Measurements from ENCODE around the gene ATP5F1D. TPM values are rescaled to one million over a fixed set of nuclear protein-coding genes. Genes with fewer than 3 reads are reported as not detected.
A peak's percentile ranks its signal among the peaks of the same experiment; 100 is the strongest.

Gene ATP5F1D
- polyA plus RNA-seq, 1 donor from 2014 or later, result 339 TPM

- peaks cover 0 to 2% (median 0%) of the 10 kb centered on the region in 3 donors for H3K9me3 Mint-ChIP-seq
- no peak overlapping the region for H3K4me3 Mint-ChIP-seq
- H3K27ac Mint-ChIP-seq, result no peak overlapping the region
- peaks cover 0 to 9% (median 7%) of the 10 kb centered on the region in 3 donors for H3K4me1 Mint-ChIP-seq
- peaks cover 6% of the 10 kb centered on the region for H3K27me3 Mint-ChIP-seq
- no peaks in the 10 kb centered on the region for H3K36me3 Mint-ChIP-seq
These were observed 5.7 kb upstream of the ATP5F1D start for GRCh38 chr19:1235625-1236538.

- H3K36me3 Mint-ChIP-seq, result peaks cover 2% of the 10 kb centered on the region
- H3K27me3 Mint-ChIP-seq, result peaks cover 8% of the 10 kb centered on the region
- no peak overlapping the region for H3K4me3 Mint-ChIP-seq
- no peak overlapping the region for H3K27ac Mint-ChIP-seq
- peaks cover 4 to 12% (median 10%) of the 10 kb centered on the region in 3 donors for H3K4me1 Mint-ChIP-seq
- peaks cover 0 to 2% (median 0%) of the 10 kb centered on the region in 3 donors for H3K9me3 Mint-ChIP-seq
These were observed 5.0 kb upstream of the ATP5F1D start for GRCh38 chr19:1236576-1236975.

GRCh38 chr19:1237027-1237659, 4.4 kb upstream of the ATP5F1D start:
- peaks cover 8% of the 10 kb centered on the region for H3K27me3 Mint-ChIP-seq
- H3K36me3 Mint-ChIP-seq, result peaks cover 2% of the 10 kb centered on the region
- H3K9me3 Mint-ChIP-seq, result peaks cover 0 to 2% (median 0%) of the 10 kb centered on the region in 3 donors
- no peak overlapping the region for H3K27ac Mint-ChIP-seq
- H3K4me3 Mint-ChIP-seq, result no peak overlapping the region
- peaks cover 5 to 13% (median 11%) of the 10 kb centered on the region in 3 donors for H3K4me1 Mint-ChIP-seq

- Mint-ChIP-seq H3K27ac (peak within 1 kb of the TSS; percentile 63 to 95 (median 71)), H3K27me3 (peaks cover 8% of the 10 kb centered on the region), H3K9me3 (peaks cover 0 to 2% (median 0%) of the 10 kb centered on the region in 3 donors), H3K4me3 (peak within 1 kb of the TSS; percentile 84 to 94 (median 88)), H3K4me1 (peaks cover 5 to 13% (median 12%) of the 10 kb centered on the region in 3 donors), H3K36me3 (peaks cover 2% of the 10 kb centered on the region)
These were observed 3.7 kb upstream of the ATP5F1D start, which contains the start of gene CBARP for GRCh38 chr19:1237754-1238368. TSS of gene CBARP (minus strand) at chr19:1238005. CDS start at chr19:1236100, 1,905 bp downstream.

GRCh38 chr19:1238369-1239303, 2.9 kb upstream of the ATP5F1D start:
- H3K27ac Mint-ChIP-seq, result peak overlapping the region; percentile 63 to 95 (median 71)
- peaks cover 2% of the 10 kb centered on the region for H3K36me3 Mint-ChIP-seq
- H3K9me3 Mint-ChIP-seq, result peaks cover 0 to 2% (median 0%) of the 10 kb centered on the region in 3 donors
- H3K4me3 Mint-ChIP-seq, result peak overlapping the region; percentile 84 to 94 (median 88)
- H3K27me3 Mint-ChIP-seq, result peaks cover 8% of the 10 kb centered on the region
- H3K4me1 Mint-ChIP-seq, result peaks cover 5 to 18% (median 13%) of the 10 kb centered on the region in 3 donors

GRCh38 chr19:1239420-1239795, 2.1 kb upstream of the ATP5F1D start:
- Mint-ChIP-seq H3K36me3 (peaks cover 2% of the 10 kb centered on the region), H3K9me3 (peaks cover 0 to 2% (median 0%) of the 10 kb centered on the region in 3 donors), H3K4me3 (peak overlapping the region; percentile 55 to 90 (median 76)), H3K27me3 (peaks cover 8% of the 10 kb centered on the region), H3K27ac (peak overlapping the region; percentile 63 to 95 (median 71)), H3K4me1 (peaks cover 6 to 18% (median 13%) of the 10 kb centered on the region in 3 donors)

- Mint-ChIP-seq H3K27ac (peak overlapping the region in 2 of 3 donors; percentile 63 to 95), H3K4me1 (peaks cover 10 to 20% (median 15%) of the 10 kb centered on the region in 3 donors), H3K36me3 (peaks cover 2% of the 10 kb centered on the region), H3K27me3 (peaks cover 8% of the 10 kb centered on the region), H3K4me3 (peak overlapping the region in 3 of 4 donors; percentile 59 to 87 (median 74)), H3K9me3 (peaks cover 0 to 2% (median 0%) of the 10 kb centered on the region in 3 donors)
These were observed 1.5 kb upstream of the ATP5F1D start for GRCh38 chr19:1239796-1240737.

- Mint-ChIP-seq H3K27ac (peak overlapping the region; percentile 81 to 97 (median 95)), H3K9me3 (peaks cover 0 to 2% (median 0%) of the 10 kb centered on the region in 3 donors), H3K4me3 (peak overlapping the region in 3 of 4 donors; percentile 83 to 95 (median 89)), H3K4me1 (peaks cover 10 to 20% (median 15%) of the 10 kb centered on the region in 3 donors), H3K27me3 (peaks cover 8% of the 10 kb centered on the region), H3K36me3 (peaks cover 2% of the 10 kb centered on the region)
These were observed 626 bp upstream of the ATP5F1D start for GRCh38 chr19:1240925-1241324.

GRCh38 chr19:1243768-1244692, 2.5 kb downstream of the ATP5F1D start:
- Mint-ChIP-seq H3K4me3 (peak overlapping the region; percentile 80 to 96 (median 90)), H3K36me3 (peaks cover 2% of the 10 kb centered on the region), H3K9me3 (no peaks in the 10 kb centered on the region), H3K27me3 (peaks cover 2% of the 10 kb centered on the region), H3K4me1 (peaks cover 10 to 19% (median 11%) of the 10 kb centered on the region in 3 donors), H3K27ac (peak overlapping the region; percentile 83 to 100 (median 87))

- H3K4me1 Mint-ChIP-seq, result peaks cover 8 to 17% (median 14%) of the 10 kb centered on the region in 3 donors
- peaks cover 2% of the 10 kb centered on the region for H3K36me3 Mint-ChIP-seq
- H3K27me3 Mint-ChIP-seq, result peaks cover 2% of the 10 kb centered on the region
- H3K27ac Mint-ChIP-seq, result peak overlapping the region; percentile 83 to 100 (median 87)
- H3K9me3 Mint-ChIP-seq, result no peaks in the 10 kb centered on the region
- H3K4me3 Mint-ChIP-seq, result peak overlapping the region; percentile 80 to 96 (median 90)
These were observed 3.3 kb downstream of the ATP5F1D start for GRCh38 chr19:1244693-1245451.

GRCh38 chr19:1245494-1246264, 4.1 kb downstream of the ATP5F1D start:
- peak overlapping the region in 1 of 3 donors; percentile 89 for H3K27ac Mint-ChIP-seq
- H3K4me3 Mint-ChIP-seq, result peak overlapping the region in 1 of 4 donors; percentile 76
- H3K4me1 Mint-ChIP-seq, result peaks cover 8 to 17% (median 14%) of the 10 kb centered on the region in 3 donors
- H3K27me3 Mint-ChIP-seq, result peaks cover 2% of the 10 kb centered on the region
- H3K36me3 Mint-ChIP-seq, result peaks cover 2% of the 10 kb centered on the region
- no peaks in the 10 kb centered on the region for H3K9me3 Mint-ChIP-seq

Data from IgD-negative memory B cell (primary cell).